HG02759 (cell line): Measurements from ENCODE around the gene SEMA3E.
"Not testable (repeated sequence)": the region's sequence is repeated elsewhere in the genome, so short reads cannot be mapped to it uniquely, and the experiment has no call there.

ENCODE experiments used
- ATAC-seq: cut with Tn5 transposase; IDR thresholded peaks from one replicate; pipeline ENCODE4 v1.9.1; 2021; ENCODE audit warnings: mild to moderate bottlenecking, moderate library complexity; ENCODE audit not compliant: unreplicated experiment

Gene SEMA3E

GRCh38 chr7:83457022-83457892 is 191.7 kb downstream of the SEMA3E start:
- ATAC-seq = no peak

DNA sequence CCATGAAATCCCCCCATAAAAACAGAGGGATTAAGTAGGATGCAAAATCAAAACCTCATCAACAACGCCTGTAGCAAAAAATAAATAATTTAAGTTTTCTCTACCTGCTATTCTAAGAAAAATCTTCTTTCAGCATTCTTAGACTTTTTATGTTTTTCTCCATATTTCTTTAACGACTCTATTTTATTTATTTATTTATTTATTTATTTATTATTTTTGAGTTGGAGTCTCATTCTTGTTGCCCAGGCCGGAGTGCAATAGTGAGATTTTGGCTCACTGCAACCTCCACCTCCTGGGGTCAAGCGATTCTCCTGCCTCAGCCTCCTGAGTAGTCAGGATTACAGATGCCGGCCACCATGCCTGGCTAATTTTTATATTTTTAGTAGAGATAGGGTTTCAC is 192.5 kb downstream of the SEMA3E start:
- no peak for ATAC-seq

DNA sequence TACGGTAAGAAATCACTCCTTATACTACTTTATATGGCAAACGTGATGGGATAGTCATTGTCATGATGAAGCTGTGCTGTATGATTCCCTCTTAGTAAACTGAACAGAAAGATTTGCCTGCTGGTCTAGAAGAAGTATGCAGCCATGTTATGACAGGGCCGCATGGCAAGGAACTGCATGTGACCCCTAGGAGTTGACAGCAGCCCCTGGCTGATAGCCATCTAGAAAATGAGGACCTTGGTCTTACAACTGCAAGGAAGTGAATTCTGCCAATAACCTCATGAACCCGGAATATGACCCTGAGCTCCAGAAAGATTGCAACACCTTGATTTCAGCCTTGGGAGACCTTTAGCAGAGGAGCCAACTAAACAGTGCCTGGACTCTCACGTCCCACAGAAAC is 193.3 kb downstream of the SEMA3E start:
- ATAC-seq = no peak

DNA sequence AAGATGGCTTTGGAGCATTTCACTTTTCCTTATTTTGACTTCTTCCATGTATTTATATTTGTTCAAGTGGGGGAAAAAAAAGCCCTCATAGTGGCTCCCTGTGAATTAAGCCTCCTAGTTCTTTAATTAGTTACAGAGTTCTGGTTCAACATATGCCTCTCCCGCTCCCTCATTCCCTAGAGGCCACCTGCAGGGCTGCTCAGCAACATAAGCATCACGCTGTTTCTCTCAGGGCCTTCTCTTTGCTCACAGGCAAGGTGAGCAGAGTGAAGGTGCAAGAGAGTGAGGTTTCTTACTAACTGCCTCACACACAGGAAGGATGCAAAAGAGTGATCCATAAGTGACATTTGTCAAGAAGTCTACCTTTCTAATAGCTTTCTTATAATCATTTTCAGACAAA is 196.7 kb downstream of the SEMA3E start:
- no peak for ATAC-seq

DNA sequence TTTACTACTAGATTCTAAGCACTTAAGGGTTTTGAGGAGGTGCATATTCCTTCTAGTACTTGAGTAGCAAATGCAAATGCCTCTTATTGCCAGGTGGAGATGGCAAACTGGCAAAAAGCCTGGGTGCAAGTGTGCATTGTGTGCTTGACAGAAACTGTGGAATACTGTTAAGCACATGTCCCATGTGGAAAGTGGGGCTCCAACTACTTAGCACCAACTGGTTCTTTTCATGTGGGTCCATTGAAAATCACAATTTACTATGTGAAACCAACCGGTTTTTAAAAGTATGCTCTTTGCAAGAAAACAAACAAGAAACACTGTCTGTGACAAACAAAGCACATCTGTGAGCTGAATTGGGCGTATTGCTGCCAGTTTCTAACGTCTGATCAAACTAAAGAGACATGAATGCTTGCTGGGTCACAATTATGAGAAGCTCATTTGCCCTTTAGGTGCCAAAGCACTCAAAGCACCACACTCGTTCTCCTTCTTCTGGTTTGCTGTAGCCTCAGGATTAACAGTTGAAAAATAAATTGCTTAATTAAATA is 197.4 kb downstream of the SEMA3E start:
- no peak for ATAC-seq

DNA sequence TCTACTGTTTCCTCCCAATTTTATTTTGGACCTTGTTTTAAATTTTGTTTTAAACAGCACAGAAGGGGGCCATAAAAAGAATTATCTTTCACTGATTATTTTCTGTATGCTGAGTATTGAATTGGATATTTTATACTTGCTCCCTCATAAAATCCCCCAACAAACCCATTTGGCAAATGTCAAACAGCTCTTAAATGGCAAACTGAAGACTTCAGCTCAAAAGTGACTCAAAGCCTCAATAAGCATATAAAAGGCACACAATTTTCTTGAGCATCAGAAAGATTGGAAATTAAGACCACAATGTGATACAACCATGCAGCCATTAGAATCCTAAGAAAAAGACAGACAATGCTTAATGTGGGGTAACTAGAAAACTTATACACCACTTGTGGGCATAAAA is 199.2 kb downstream of the SEMA3E start:
- ATAC-seq = no peak

DNA sequence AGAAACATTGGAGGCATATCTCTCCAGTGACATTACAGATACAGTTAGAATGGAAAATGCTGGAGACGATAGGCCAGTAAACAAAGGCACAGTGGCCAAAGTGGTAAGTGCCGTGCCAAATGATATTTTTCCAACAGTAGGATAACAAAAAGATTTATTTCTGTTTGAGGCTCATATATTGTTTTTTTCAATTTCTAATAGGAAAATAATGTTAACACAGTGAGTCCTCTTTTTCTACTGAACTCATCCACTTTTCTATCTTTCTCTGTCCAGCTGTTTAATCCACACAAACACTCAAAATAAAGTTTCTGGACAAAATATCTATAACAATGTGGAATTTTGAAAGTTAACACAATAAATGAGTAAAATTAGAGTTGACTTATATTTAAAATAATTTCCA is 201.3 kb downstream of the SEMA3E start:
- no peak for ATAC-seq

DNA sequence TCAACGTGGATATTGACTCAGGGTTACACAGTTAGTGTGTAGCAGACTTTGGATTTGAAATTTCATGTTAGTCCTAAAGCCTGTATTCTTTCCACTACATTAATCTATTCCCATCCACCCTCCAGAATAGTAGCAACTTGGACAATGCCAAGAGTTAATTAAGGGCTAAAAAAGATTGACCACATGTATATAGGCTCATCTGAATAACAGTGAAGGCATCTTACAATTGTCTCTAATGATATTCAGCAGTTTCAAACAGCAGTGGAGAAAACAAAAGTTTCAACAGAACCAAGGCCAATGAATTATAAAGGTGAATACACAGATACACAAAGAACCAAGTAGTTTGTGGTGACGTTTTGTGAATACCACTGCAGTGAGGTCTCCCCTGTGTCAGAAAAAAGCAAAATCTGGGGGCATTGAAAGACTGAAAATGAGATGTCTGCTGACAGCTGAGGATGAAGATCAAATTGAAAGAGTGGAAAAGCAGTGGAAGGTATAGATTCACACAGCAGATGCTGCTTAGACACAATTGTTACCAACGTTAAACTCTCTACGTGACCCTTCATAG is 202.8 kb downstream of the SEMA3E start:
- ATAC-seq = no peak

DNA sequence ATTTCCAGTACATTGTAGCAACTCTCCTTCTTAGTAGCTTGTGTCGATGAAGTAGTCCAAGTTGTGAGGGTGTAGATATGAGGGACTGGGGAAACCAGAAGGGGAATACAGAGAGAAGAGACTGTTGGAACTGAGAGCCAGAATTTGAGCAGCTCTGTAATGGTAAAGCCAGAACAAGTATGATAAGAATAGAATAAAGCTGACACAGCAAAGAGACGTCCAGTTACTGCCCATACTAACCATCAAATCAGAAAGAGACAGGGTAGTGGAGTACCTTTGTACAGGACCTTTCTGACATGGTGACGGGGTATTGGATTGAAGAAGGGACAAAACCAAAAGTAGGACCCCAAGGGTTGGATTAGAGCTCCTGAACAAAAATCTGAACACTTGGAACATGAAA is 206.0 kb downstream of the SEMA3E start:
- no peak for ATAC-seq

DNA sequence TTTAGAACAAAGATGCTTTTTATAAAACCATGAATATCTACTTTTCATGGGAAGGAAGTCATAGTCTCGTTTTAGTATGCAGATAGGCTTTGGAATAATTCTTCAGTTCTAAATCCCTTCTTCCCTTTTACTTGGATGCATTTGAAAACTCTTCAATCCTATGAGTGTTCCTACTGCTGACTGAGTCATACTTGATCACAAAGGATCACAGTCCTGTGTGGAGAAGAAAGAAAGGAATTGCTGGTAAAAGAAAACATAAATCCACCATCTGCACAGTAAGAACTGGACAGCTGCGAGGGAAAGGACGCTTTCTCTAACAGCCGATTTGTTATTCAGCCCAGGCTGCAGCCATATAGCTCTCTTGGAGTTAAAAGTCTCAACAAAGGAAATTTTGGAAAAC is 209.9 kb downstream of the SEMA3E start:
- ATAC-seq = no peak

DNA sequence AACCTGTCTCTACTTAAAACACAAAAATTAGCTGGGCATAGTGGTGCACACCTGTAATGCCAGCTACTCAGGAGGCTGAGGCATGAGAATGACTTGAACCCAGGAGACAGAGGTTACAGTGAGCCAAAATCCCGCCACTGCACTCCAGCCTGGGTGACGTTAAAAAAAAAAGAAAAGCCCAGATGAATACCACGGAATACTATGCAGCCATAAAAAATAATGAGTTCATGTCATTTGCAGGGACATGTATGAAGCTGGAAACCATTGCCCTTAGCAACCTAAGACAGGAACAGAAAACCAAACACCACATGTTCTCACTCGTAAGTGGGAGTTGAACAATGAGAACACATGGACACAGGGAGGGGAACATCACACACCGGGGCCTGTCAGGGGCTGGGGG is 218.7 kb downstream of the SEMA3E start:
- not testable (repeated sequence) for ATAC-seq

DNA sequence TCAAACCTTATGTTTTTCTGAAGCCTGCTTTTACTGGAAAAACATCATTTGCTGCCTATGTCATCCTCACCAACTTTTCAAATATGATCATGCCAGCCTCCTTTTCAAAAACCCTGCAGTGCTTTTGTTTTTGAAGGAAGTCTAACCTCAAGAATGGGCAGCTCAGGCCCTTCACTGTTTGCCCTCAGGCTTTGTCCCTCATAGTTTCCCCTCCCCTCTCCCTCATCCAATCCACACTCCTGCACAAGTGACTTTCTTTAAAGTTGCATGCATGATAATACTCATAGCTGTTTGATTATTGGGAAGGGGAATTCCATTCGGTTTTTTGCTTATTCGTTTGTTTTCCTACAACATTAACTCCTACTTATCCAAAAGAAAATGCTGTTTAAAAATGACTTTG is 219.4 kb downstream of the SEMA3E start:
- ATAC-seq = no peak

DNA sequence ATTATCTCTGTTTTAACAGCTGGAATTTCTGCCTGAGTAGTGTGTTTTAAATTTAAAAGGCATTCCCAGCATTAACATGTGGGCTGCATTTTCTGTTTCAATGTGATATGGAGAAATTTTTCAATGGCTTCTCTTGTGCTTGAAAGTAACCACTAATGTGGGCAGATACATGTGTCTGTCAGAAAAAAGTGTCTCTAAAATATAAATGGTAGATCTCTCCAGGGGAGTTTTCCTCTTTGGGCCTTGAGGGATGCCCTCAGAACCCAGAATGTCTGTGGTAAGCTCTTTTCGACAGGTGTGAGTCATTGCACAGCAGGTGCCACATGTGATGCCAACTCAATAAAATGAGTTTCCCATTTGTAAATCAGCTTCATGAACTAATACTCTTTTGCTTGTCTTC is 221.1 kb downstream of the SEMA3E start:
- no peak for ATAC-seq

- ATAC-seq = no peak
Observed at GRCh38 chr7:83426325-83426724, 222.6 kb downstream of the SEMA3E start.

- ATAC-seq = no peak
Observed at GRCh38 chr7:83419013-83419412, 229.9 kb downstream of the SEMA3E start.

GRCh38 chr7:83415840-83416239 is 233.1 kb downstream of the SEMA3E start:
- no peak for ATAC-seq

DNA sequence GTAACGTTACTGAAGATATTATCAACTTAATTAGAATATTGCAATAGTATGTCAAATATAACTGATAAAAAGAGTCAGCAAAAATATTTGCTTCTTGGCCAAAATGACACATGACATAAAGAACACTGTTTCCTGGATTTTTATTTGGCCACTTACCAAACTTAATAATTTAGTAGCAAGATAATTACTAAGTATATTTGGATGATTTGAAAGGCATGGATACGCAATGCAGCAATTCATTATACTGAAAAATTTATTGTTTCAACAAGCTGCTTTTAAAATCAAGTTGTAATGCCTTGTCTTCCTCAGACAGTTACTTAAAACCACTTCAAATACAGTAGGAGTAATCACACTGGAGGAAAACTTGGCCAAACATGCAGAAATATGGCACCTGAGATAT is 234.0 kb downstream of the SEMA3E start:
- ATAC-seq = no peak

- no peak for ATAC-seq
Observed at GRCh38 chr7:83413831-83414230, 235.1 kb downstream of the SEMA3E start.

DNA sequence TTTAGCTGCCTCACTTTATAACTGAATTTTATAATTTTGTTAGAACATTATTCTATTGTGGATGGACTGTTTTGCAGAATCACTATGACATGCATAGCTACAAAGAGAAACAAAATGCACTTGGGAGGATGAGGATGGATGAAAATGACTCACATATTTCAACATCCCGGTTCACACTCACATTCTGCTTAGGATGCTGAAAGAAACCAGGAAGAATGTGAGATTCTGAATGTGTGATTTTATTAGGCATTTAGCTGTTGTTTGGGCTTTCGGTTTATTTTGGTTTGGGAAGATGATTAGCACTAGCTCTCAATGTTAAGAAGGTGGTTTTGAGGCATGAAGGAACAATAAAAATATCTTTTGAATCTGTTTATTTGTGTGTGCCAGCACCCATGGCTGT is 235.5 kb downstream of the SEMA3E start:
- no peak for ATAC-seq

- no peak for ATAC-seq
Observed at GRCh38 chr7:83410989-83411591, 237.8 kb downstream of the SEMA3E start.

DNA sequence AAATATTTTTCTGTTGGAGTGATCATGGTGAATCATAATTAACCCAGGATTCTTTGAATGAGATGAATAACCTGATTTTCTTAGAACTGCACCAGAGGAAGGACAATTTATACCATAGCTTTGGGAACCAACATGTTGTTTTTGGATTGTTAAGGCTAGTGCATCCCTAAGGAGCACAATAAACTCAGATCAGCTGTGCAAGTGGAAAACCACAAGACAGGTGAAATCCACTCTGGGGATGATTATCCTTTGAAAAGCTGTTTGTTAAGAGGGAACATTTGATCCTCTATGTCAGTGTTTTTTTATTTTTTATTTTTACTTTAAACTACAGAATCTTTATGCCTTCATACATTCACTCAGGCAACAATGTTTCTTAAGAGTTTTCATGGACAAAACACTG is 254.2 kb downstream of the SEMA3E start:
- no peak for ATAC-seq

DNA sequence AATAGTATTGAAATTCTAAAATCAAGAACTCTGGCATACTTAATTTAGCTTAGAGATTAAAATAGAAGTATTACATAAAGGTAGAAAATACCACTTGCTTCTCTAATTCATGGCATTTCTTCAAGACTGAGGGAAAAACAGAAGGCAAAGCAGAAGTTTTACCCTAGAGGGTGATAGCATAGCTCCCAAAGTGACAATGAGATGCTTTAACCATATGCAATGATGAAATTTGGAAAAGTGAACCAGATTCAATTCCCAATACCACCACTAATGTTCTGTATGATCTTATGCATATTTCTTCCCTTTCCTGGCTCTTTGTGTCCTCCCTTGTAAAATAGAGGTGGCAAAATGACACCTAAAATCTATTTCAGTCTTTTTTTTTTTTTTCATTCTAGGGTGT is 260.5 kb downstream of the SEMA3E start:
- no peak for ATAC-seq
